GM19467 (cell line): Measurements from ENCODE around the gene XAGE2.
"Not testable (repeated sequence)": the region's sequence is repeated elsewhere in the genome, so short reads cannot be mapped to it uniquely, and the experiment has no call there.

Experiments
- ATAC-seq: cut with Tn5 transposase; IDR thresholded peaks from one replicate; pipeline ENCODE4 v1.9.1; 2021; ENCODE audit warnings: mild to moderate bottlenecking, moderate library complexity; ENCODE audit not compliant: unreplicated experiment

Gene XAGE2

GRCh38 chrX:52368368-52369055, at the start of gene XAGE2:
Gene XAGE2 (plus strand): TSS chrX:52369021. CDS start chrX:52370015, 994 bp downstream.
- no peak for ATAC-seq

- no peak for ATAC-seq
Observed at GRCh38 chrX:52337410-52337809, 31.4 kb upstream of the XAGE2 start.

GRCh38 chrX:52341493-52341892, 27.3 kb upstream of the XAGE2 start:
- no peak for ATAC-seq

- not testable (repeated sequence) for ATAC-seq
Observed at GRCh38 chrX:52343131-52343530, 25.7 kb upstream of the XAGE2 start.

GRCh38 chrX:52345402-52345801, 23.4 kb upstream of the XAGE2 start:
- not testable (repeated sequence) for ATAC-seq

- no peak for ATAC-seq
Observed at GRCh38 chrX:52346174-52347165, 22.4 kb upstream of the XAGE2 start.

- ATAC-seq: no peak
Observed at GRCh38 chrX:52349681-52350080, 19.1 kb upstream of the XAGE2 start.

- no peak for ATAC-seq
Observed at GRCh38 chrX:52352551-52352950, 16.3 kb upstream of the XAGE2 start.

- ATAC-seq: no peak
Observed at GRCh38 chrX:52353838-52354237, 15.0 kb upstream of the XAGE2 start.

GRCh38 chrX:52355108-52355507, 13.7 kb upstream of the XAGE2 start:
- ATAC-seq: no peak

GRCh38 chrX:52359614-52360232, 9.1 kb upstream of the XAGE2 start:
- ATAC-seq: no peak

- ATAC-seq: no peak
Observed at GRCh38 chrX:52361941-52362340, 6.9 kb upstream of the XAGE2 start.

GRCh38 chrX:52363247-52363883, 5.5 kb upstream of the XAGE2 start:
- no peak for ATAC-seq

- ATAC-seq: no peak
Observed at GRCh38 chrX:52378870-52379269, 10.0 kb downstream of the XAGE2 start.

- no peak for ATAC-seq
Observed at GRCh38 chrX:52380993-52381392, 12.2 kb downstream of the XAGE2 start.

- ATAC-seq: no peak
Observed at GRCh38 chrX:52410439-52411394, 41.9 kb downstream of the XAGE2 start.

- no peak for ATAC-seq
Observed at GRCh38 chrX:52415304-52415703, 46.5 kb downstream of the XAGE2 start.

GRCh38 chrX:52416816-52417215, 48.0 kb downstream of the XAGE2 start:
- no peak for ATAC-seq

- ATAC-seq: no peak
Observed at GRCh38 chrX:52420824-52421443, 52.1 kb downstream of the XAGE2 start.
